Liver (tissue), 3 donors: ENCODE results near the gene PCDH1.

Experiments
- CTCF ChIP-seq: fragments of 150-350 bp; IDR thresholded peaks from 2 replicates; pipeline ENCODE4 v1.5.1; 2017; ENCODE audit warnings: improper control_type of control experiment, low read depth, low read length; ENCODE audit not compliant: missing input control
- EGR1 ChIP-seq, 2 donors: IDR thresholded peaks; 2 replicates each; pipeline ENCODE4 v1.6.1; 2016 to 2018; ENCODE audit warnings: antibody characterized with exemption in 2 of 2, low read depth in 2 of 2
- JUND ChIP-seq, 2 donors: IDR thresholded peaks; 2 replicates each; pipeline ENCODE4 v1.6.1; 2016; ENCODE audit warnings: antibody characterized with exemption in 2 of 2
- RAD21 ChIP-seq, 2 donors: IDR thresholded peaks; 2 replicates each; pipeline ENCODE4 v1.6.1; 2016; ENCODE audit warnings: antibody characterized with exemption in 2 of 2, mild to moderate bottlenecking in 2 of 2
- TAF1 ChIP-seq: conservative IDR thresholded peaks from 2 replicates; pipeline ENCODE4 v1.6.1; 2016; ENCODE audit warnings: antibody characterized with exemption, mild to moderate bottlenecking
- YY1 ChIP-seq: IDR thresholded peaks from 2 replicates; pipeline ENCODE4 v1.6.1; 2016; ENCODE audit warnings: antibody characterized with exemption, mild to moderate bottlenecking
- donor health status: healthy.
- donor health status: healthy.

DNA sequence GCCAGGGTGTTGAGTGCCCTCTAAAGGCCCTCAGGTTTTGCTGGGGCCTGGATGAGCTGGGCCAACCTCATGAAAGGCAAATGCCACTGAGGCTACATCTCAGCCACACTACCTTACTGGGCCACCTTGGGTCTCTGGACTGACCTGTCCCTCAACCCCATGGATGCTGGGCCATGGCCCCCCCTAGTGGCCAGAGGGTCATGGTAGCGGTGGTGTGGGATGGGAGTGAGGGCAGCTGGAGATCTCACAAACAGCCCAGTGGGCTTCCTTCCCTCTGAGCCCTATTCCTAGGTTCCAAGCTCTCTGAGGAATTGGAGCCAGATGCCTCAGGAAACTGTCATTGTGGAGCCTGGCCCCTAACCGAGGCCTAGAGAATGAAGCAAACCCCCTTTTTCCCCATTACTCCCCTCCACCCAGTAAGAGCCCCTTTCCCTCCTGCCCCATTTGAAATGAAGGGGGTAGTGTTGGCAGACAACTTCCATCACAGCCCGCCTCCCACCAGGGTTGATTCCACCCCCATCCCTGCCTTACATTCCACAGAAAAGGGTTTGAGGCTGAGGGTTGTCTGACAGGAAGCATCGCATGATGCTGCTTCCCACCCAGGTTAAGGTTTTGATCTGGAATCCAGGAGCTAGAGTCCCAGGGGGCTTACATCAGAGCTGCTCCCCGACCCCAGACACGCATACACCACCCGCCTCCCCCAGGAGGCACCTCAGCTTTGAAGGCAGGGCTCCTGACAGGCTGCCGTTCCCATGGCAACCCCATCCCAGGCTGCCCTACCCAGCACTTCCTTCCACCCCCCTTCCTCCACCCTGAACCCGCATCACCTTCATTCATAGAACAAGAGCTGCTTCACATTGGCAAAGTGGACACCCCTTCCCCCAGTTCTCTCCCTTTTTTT, 63.9 kb downstream of the PCDH1 start:
- TF ChIP-seq CTCF (peak; percentile 48), RAD21 (IDR thresholded peaks at IDR 0.05) (peak; percentile 59 to 81), JUND (IDR thresholded peaks at IDR 0.05) (no peak), EGR1 (IDR thresholded peaks at IDR 0.05; ENCODE audit: low read depth in 2 of 2) (no peak), TAF1 (no peak), YY1 (no peak)
